BLaER1 (cell line): Measurements from ENCODE around the gene SUB1.

ENCODE experiments used
- H3K27ac ChIP-seq: shearing (Covaris generic); formaldehyde crosslinking; 2 replicates; pipeline ENCODE4 v1.8.1; 2022
- H3K27me3 ChIP-seq: shearing (Covaris generic); formaldehyde crosslinking; 2 replicates; pipeline ENCODE4 v1.8.1; 2022
- H3K36me3 ChIP-seq: shearing (Covaris generic); formaldehyde crosslinking; 2 replicates; pipeline ENCODE4 v1.8.1; 2022
- H3K4me1 ChIP-seq: shearing (Covaris generic); formaldehyde crosslinking; 2 replicates; pipeline ENCODE4 v1.8.1; 2022
- H3K4me2 ChIP-seq: shearing (Covaris generic); formaldehyde crosslinking; 2 replicates; pipeline ENCODE4 v1.8.1; 2022
- H3K4me3 ChIP-seq: shearing (Covaris generic); formaldehyde crosslinking; 2 replicates; pipeline ENCODE4 v1.8.1; 2022
- H3K9ac ChIP-seq: shearing (Covaris generic); formaldehyde crosslinking; 2 replicates; pipeline ENCODE4 v1.8.1; 2022
- H3K9me3 ChIP-seq: shearing (Covaris generic); formaldehyde crosslinking; 2 replicates; pipeline ENCODE4 v1.8.1; 2022
- H4K20me1 ChIP-seq: shearing (Covaris generic); formaldehyde crosslinking; 2 replicates; pipeline ENCODE4 v1.8.1; 2022
- Cebpa-rat ChIP-seq: shearing (Covaris generic); IDR thresholded peaks from 2 replicates; pipeline ENCODE4 v1.8.1; 2022

SUB1 gene

DNA sequence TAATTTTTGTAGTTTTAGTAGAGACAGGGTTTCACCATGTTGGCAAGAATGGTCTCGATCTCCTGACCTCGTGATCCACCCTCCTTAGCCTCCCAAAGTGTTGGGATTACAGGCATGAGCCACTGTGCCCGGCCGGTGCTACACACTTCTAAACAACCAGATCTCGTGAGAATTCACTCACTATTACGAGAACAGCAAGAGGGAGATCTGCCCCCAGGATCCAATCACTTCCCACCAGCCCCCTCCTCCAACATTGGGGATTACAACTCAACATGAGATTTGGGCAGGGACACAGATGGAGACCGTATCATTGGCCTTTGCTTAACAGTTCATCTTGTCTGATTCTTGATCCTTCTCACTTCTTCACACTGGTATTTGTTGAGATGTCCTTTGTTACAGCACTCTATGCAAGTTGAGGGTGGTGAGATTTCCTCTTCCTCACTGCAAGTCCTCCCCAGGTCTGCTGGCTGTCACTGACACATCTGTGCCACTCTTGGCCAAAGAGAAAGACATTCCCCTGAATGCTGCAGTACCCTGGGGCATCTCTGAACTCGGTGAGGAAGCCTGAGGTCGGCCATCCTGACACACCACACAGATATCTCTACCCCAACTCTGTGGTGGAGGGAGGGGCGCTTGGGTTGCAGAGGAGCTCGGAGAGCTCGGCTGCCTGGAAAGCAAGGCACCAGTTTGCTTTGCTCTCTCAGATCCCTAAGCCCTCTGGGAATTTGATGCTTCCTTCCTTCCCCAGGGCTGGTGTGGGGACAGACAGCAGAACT lies 4.2 kb upstream of the SUB1 start:
- no peak for TF ChIP-seq Cebpa-rat
- peaks cover 3% of the 10 kb centered on the region for H4K20me1 ChIP-seq
- H3K9me3 ChIP-seq: 0 out of 2 replicates have a peak, but pooled peaks cover 4% of the 10 kb centered on the region
- H3K4me2 ChIP-seq: peak overlapping the region; percentile 74
- H3K36me3 ChIP-seq: no peaks in the 10 kb centered on the region
- H3K27ac ChIP-seq: peak overlapping the region; percentile 56; the same call in 1 of the 2 replicates
- H3K4me1 ChIP-seq: peaks cover 49% of the 10 kb centered on the region
- H3K4me3 ChIP-seq: no peak overlapping the region
- no peak overlapping the region; the same call in 1 of the 2 replicates for H3K9ac ChIP-seq
- H3K27me3 ChIP-seq: no peaks in the 10 kb centered on the region

DNA sequence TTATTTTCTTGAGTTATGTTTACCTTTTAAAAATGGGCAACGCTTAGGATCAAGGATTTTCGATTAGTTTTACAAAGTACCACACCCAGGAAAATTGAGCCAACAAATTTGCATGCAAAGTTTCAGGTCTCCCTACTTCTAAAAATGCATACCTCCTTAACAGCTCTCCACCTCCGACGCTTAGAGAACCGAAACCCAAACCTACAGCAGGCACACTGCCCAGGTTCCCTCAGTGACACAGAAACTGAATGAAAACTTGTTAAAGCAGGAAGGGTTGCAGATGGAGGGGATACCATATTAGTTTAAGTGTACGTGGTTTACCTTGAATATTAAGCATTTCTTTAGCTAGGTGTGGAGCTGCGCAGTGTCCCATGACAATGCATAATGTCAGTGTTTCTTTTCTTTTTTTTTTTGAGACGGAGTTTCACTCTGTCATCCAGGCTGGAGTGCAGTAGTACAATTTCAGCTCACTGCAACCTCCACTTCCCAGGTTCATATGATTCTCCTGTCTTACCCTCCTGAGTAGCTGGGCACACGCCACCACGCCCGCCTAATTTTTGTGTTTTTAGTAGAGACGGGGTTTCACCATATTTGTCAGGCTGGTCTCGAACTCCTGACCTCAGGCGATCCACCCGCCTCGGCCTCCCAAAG lies 1.6 kb upstream of the SUB1 start:
- TF ChIP-seq Cebpa-rat: no peak
- Histone ChIP-seq H4K20me1 (peaks cover 28% of the 10 kb centered on the region), H3K9me3 (0 out of 2 replicates have a peak, but pooled peaks cover 4% of the 10 kb centered on the region), H3K36me3 (peaks cover 9% of the 10 kb centered on the region), H3K27ac (no peak overlapping the region), H3K27me3 (no peaks in the 10 kb centered on the region), H3K4me3 (no peak overlapping the region), H3K4me1 (peaks cover 72% of the 10 kb centered on the region), H3K9ac (no peak overlapping the region), H3K4me2 (peak overlapping the region; percentile 74)

DNA sequence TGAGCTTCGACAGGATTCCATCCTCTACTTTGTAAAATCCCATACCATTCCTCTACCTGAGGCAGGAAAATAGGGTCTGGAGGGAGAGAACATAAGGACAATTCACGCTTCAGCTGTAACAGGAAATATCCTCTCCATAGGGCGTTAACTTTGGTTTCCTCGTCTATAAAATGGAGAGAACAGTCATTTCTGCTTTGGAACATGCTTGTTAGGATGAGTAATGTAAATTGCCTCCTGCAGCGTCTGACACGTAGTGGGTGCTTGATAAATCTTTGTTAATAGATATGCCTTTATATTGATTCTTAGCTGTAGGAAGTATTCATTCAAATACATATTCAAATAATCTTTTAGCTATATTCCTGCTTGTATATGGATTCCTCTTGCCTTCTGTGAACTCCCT lies 711 bp upstream of the SUB1 start:
- Histone ChIP-seq H3K4me2 (peak overlapping the region; percentile 76), H3K36me3 (peaks cover 14% of the 10 kb centered on the region), H4K20me1 (peaks cover 37% of the 10 kb centered on the region), H3K4me1 (peaks cover 81% of the 10 kb centered on the region), H3K9ac (no peak overlapping the region), H3K9me3 (0 out of 2 replicates have a peak, but pooled peaks cover 4% of the 10 kb centered on the region), H3K27me3 (no peaks in the 10 kb centered on the region), H3K4me3 (no peak overlapping the region), H3K27ac (peak overlapping the region; percentile 98; the same call in 1 of the 2 replicates)
- TF ChIP-seq Cebpa-rat: no peak

DNA sequence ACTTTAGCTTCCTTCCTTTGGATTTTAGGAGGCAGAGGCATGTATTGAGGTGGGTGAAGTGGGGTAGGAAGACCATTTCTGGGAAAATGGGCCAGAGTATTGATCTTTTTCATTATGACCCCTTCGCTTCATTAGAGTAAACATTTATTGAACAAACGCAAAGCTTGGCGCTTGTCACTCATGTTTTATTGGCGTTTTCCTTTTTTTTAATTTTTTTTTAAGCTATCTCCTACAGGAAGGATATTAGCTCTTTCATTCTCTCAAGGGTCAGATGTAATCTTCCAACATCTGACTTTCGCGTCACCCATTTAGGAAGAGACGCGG lies 273 bp upstream of the SUB1 start:
- Histone ChIP-seq H4K20me1 (peaks cover 42% of the 10 kb centered on the region), H3K9ac (peak overlapping the region; percentile 96), H3K36me3 (peaks cover 14% of the 10 kb centered on the region), H3K4me3 (peak overlapping the region; percentile 90), H3K9me3 (0 out of 2 replicates have a peak, but pooled peaks cover 4% of the 10 kb centered on the region), H3K27me3 (no peaks in the 10 kb centered on the region), H3K4me1 (peaks cover 86% of the 10 kb centered on the region), H3K4me2 (peak overlapping the region; percentile 76), H3K27ac (peak overlapping the region; percentile 98)
- TF ChIP-seq Cebpa-rat: no peak

DNA sequence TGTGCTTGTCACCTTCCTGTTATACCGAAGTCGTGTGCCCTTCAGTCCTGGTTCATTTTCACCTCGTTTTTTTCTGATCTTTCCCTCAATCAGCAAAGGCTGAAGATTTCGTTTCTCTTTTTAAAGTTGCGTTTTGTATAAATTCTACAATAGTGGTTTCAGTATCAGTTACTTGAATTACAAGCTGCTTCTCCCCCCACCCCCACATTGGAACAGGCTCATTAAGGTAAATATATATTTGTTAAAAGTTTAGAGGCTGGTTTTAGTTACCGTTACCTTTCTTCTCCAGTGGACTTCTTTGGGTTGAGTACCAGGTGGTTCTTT lies 881 bp downstream of the SUB1 start:
- Histone ChIP-seq H3K27me3 (no peaks in the 10 kb centered on the region), H3K4me1 (peaks cover 88% of the 10 kb centered on the region), H3K36me3 (peaks cover 25% of the 10 kb centered on the region), H3K9ac (peak overlapping the region; percentile 96), H3K27ac (peak overlapping the region; percentile 98), H3K4me2 (peak overlapping the region; percentile 94), H3K9me3 (0 out of 2 replicates have a peak, but pooled peaks cover 4% of the 10 kb centered on the region), H4K20me1 (peaks cover 53% of the 10 kb centered on the region), H3K4me3 (peak overlapping the region; percentile 90)
- no peak for TF ChIP-seq Cebpa-rat

DNA sequence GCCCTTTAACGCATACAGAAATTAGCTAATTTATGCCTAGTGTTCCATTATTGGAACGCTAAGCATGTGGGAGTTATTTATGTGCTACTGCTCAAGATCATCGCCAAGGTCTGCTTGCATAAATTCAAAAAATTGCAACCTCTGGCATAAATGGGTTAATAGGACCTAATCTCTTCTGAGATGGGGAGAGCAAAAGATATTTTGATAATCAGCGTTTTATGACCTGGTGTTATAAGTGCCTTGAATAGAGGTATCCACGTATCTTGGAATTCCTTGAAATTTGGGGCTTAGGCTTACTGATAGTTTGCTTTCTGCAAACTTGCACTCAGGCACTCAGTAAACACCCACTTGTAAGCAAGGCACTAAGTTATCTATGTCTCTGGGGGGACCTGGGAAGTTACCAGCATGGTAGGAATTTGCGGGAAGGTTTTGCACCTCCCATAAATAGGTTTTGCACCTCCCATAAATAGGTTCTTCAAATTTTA lies 1.8 kb downstream of the SUB1 start:
- H3K9me3 ChIP-seq: 0 out of 2 replicates have a peak, but pooled peaks cover 4% of the 10 kb centered on the region
- H3K4me2 ChIP-seq: peak overlapping the region; percentile 94
- H4K20me1 ChIP-seq: peaks cover 62% of the 10 kb centered on the region
- H3K4me1 ChIP-seq: peaks cover 88% of the 10 kb centered on the region
- H3K27me3 ChIP-seq: no peaks in the 10 kb centered on the region
- H3K4me3 ChIP-seq: peak overlapping the region; percentile 90
- peak overlapping the region; percentile 96; the same call in 1 of the 2 replicates for H3K9ac ChIP-seq
- peaks cover 33% of the 10 kb centered on the region for H3K36me3 ChIP-seq
- TF ChIP-seq Cebpa-rat: no peak
- H3K27ac ChIP-seq: no peak overlapping the region

DNA sequence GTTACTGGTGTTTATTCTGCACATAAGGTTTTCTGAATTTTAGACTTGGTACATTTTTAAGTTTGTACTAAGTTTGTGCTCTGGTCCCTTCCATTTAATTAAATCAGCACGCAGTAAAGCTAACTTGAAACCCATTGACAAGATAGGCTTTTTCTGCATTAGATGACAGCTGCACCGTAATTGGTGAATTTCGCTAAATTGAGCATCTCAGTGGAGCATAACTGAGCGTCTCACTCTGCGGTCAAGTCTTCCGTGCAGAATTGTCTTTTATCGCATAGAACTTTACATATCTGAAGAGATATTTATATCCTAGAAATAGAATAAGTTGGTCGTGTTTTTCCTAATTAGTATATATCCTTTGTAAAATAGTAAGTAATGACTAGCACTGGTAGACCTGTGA lies 4.1 kb downstream of the SUB1 start:
- no peak overlapping the region for H3K9ac ChIP-seq
- H4K20me1 ChIP-seq: peaks cover 85% of the 10 kb centered on the region
- peak overlapping the region; percentile 22; the same call in 1 of the 2 replicates for H3K4me3 ChIP-seq
- peaks cover 76% of the 10 kb centered on the region for H3K4me1 ChIP-seq
- 0 out of 2 replicates have a peak, but pooled peaks cover 4% of the 10 kb centered on the region for H3K9me3 ChIP-seq
- H3K27me3 ChIP-seq: no peaks in the 10 kb centered on the region
- H3K36me3 ChIP-seq: peaks cover 56% of the 10 kb centered on the region
- TF ChIP-seq Cebpa-rat: no peak
- H3K27ac ChIP-seq: no peak overlapping the region
- H3K4me2 ChIP-seq: peak overlapping the region; percentile 94

DNA sequence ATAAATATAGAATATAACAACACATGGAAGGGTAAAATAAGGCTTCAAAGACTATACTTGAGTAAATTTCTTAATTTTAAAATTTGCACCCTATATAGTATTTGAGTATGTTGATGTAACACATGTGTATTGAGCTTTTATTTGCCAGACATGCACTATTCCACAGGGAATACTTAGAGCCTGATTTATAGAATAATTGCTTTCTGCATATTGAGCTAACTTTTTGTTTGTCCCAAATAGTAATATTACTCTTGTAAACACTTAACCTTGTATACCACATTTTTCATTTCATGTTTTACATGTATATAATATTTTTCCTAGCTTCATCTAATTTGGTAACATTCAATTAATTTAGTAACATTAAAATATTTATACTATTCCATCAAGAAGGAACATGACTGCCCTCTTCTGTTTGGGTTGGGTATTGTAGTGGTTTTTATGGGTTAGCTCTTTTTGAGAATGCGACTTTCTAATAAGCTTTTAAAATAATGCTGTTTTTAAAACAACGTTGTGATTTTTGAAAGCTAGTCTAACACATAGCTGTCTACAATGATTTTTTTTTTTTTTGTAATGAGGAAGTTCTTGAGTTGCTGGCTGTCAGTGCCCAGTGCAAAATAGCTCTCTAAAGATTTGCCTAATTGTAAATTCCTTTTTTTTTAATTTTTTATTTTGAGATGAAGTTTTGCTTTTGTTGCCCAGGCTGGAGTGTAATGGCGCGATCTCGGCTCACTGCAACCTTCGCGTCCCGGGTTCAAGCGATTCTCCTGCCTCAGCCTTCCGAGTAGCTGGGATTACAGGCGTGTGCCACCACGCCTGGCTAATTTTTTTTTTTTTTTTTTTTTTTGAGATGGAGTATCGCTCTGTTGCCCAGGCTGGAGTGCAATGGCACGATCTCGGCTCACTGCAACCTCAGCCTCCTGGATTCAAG lies 4.8 kb downstream of the SUB1 start:
- Histone ChIP-seq H3K4me2 (peak overlapping the region; percentile 94), H3K27me3 (no peaks in the 10 kb centered on the region), H3K36me3 (peaks cover 64% of the 10 kb centered on the region), H3K4me1 (peaks cover 68% of the 10 kb centered on the region), H3K27ac (0 out of 2 replicates have a peak overlapping the region, but pooled peaks have one; percentile 11), H3K9ac (no peak overlapping the region), H4K20me1 (peaks cover 93% of the 10 kb centered on the region), H3K4me3 (peak overlapping the region; percentile 22; the same call in 1 of the 2 replicates), H3K9me3 (no peaks in the 10 kb centered on the region)
- no peak for TF ChIP-seq Cebpa-rat

DNA sequence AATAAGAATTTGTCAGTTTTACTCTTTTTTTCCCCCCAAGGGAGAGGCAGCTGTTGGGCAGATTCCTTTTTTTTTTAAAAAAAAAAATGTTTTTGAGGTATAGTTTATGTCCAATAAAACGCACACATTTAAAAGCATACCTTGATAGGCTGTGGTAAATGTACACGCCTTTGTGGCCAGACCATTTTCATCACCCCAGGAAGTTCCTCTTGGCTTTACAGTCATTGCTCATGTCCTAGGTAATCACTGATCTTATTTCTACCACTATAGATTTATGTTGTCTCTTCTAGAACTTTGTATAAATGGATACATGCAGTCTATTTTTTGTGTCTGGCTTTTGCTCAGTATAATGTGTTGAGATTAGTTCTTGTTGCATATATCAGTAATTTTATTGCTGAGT lies 9.8 kb downstream of the SUB1 start:
- Histone ChIP-seq H3K4me3 (no peak overlapping the region), H3K4me1 (peaks cover 30% of the 10 kb centered on the region), H3K27me3 (no peaks in the 10 kb centered on the region), H3K36me3 (peaks cover 99% of the 10 kb centered on the region), H4K20me1 (peaks cover 100% of the 10 kb centered on the region), H3K4me2 (no peak overlapping the region), H3K9ac (no peak overlapping the region), H3K27ac (no peak overlapping the region), H3K9me3 (no peaks in the 10 kb centered on the region)
- TF ChIP-seq Cebpa-rat: no peak
